Stimulated activated CD8-positive, alpha-beta memory T cell treated with anti-CD3 and anti-CD28 coated beads, Interleukin-2, amount 100 ng/mL, for 1 hour (primary cell): Measurements from ENCODE around the gene SPRED3.
"Not testable (repeated sequence)": the region's sequence is repeated elsewhere in the genome, so short reads cannot be mapped to it uniquely, and the experiment has no call there.

Experiments
- DNase-seq, 2 donors: peaks; one replicate each; pipeline ENCODE4 v3.0.0-alpha.2; 2020; ENCODE audit warnings: low read depth in 2 of 2

SPRED3 gene

GRCh38 chr19:38389957-38390924 lies 1.7 kb downstream of the SPRED3 start:
- DNase-seq = no peak

- no peak for DNase-seq
Observed at GRCh38 chr19:38391911-38392464, 3.5 kb downstream of the SPRED3 start.

GRCh38 chr19:38392707-38393308 lies 4.3 kb downstream of the SPRED3 start:
- no peak for DNase-seq

GRCh38 chr19:38394488-38394887 lies 6.0 kb downstream of the SPRED3 start:
- DNase-seq = no peak

GRCh38 chr19:38395381-38396114 lies 7.1 kb downstream of the SPRED3 start:
- no peak for DNase-seq

- DNase-seq = no peak
Observed at GRCh38 chr19:38399081-38399480, 10.6 kb downstream of the SPRED3 start.

GRCh38 chr19:38399537-38399936 lies 11.0 kb downstream of the SPRED3 start:
- DNase-seq = no peak

- no peak for DNase-seq
Observed at GRCh38 chr19:38400361-38400760, 11.9 kb downstream of the SPRED3 start.

GRCh38 chr19:38401148-38401547 lies 12.7 kb downstream of the SPRED3 start:
- no peak for DNase-seq

GRCh38 chr19:38402623-38402966 lies 14.1 kb downstream of the SPRED3 start:
- DNase-seq = no peak

- peak; percentile 95 to 97 for DNase-seq
Observed at GRCh38 chr19:38402967-38403674, 14.6 kb downstream of the SPRED3 start, which contains the start of gene FAM98C. Gene FAM98C (plus strand): TSS chr19:38403093. CDS start chr19:38403154, 61 bp downstream.

GRCh38 chr19:38404858-38405257 lies 16.4 kb downstream of the SPRED3 start:
- DNase-seq = no peak

GRCh38 chr19:38405276-38405675 lies 16.8 kb downstream of the SPRED3 start:
- no peak for DNase-seq

- DNase-seq = no peak
Observed at GRCh38 chr19:38409631-38410133, 21.2 kb downstream of the SPRED3 start.

- DNase-seq = not testable (repeated sequence)
Observed at GRCh38 chr19:38410407-38410806, 21.9 kb downstream of the SPRED3 start.

- no peak for DNase-seq
Observed at GRCh38 chr19:38411041-38411712, 22.7 kb downstream of the SPRED3 start.

GRCh38 chr19:38411898-38412297 lies 23.4 kb downstream of the SPRED3 start:
- not testable (repeated sequence) for DNase-seq

- DNase-seq = no peak
Observed at GRCh38 chr19:38412491-38412890, 24.0 kb downstream of the SPRED3 start.

- no peak for DNase-seq
Observed at GRCh38 chr19:38412961-38413360, 24.5 kb downstream of the SPRED3 start.

- no peak for DNase-seq
Observed at GRCh38 chr19:38413416-38413815, 24.9 kb downstream of the SPRED3 start.

- no peak for DNase-seq
Observed at GRCh38 chr19:38417146-38417543, 28.6 kb downstream of the SPRED3 start.
